Measurements from ENCODE around the gene AFTPH.
"Not testable (repeated sequence)": the region's sequence is repeated elsewhere in the genome, so short reads cannot be mapped to it uniquely, and the experiment has no call there.

GRCh38 chr2:64530946-64531345, 6.8 kb downstream of the AFTPH start:
- TF ChIP-seq CTCF (IDR thresholded peaks at IDR 0.05); REST (IDR thresholded peaks at IDR 0.05); ELK1 (IDR thresholded peaks at IDR 0.05; ENCODE audit: low read depth, low read length); CHD2 (IDR thresholded peaks at IDR 0.05; ENCODE audit: low read length, partially characterized antibody); MAFK (IDR thresholded peaks at IDR 0.05; ENCODE audit: partially characterized antibody); POLR2A (IDR thresholded peaks at IDR 0.05; ENCODE audit: low read length); SMC3 (IDR thresholded peaks at IDR 0.05); KDM1A (IDR thresholded peaks at IDR 0.05; ENCODE audit: low read depth); USF2 (IDR thresholded peaks at IDR 0.05); TP53 (CRISPR knock-in tag; IDR thresholded peaks at IDR 0.05); EP300 (IDR thresholded peaks at IDR 0.05); RAD21 (conservative IDR thresholded peaks at IDR 0.05 in 1 of 2, IDR thresholded peaks at IDR 0.05 in 1 of 2): not testable (repeated sequence)
- TF ChIP-seq, protein P1, sequence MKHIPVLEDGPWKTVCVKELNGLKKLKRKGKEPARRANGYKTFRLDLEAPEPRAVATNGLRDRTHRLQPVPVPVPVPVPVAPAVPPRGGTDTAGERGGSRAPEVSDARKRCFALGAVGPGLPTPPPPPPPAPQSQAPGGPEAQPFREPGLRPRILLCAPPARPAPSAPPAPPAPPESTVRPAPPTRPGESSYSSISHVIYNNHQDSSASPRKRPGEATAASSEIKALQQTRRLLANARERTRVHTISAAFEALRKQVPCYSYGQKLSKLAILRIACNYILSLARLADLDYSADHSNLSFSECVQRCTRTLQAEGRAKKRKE (CRISPR knock-in tag; IDR thresholded peaks at IDR 0.05; ENCODE audit: low read depth): not testable (repeated sequence)

All from A549 (cell line).